Stimulated activated CD8-positive, alpha-beta memory T cell treated with anti-CD3 and anti-CD28 coated beads, Interleukin-12 subunit alpha, Interleukin-12 subunit beta, amount 100 ng/mL, for 1 hour (primary cell): ENCODE data around the gene GRIN2A.

Experiments used
- DNase-seq: peaks from one replicate; pipeline ENCODE4 v3.0.0-alpha.2; 2020; ENCODE audit warnings: low read depth

The GRIN2A gene

DNA sequence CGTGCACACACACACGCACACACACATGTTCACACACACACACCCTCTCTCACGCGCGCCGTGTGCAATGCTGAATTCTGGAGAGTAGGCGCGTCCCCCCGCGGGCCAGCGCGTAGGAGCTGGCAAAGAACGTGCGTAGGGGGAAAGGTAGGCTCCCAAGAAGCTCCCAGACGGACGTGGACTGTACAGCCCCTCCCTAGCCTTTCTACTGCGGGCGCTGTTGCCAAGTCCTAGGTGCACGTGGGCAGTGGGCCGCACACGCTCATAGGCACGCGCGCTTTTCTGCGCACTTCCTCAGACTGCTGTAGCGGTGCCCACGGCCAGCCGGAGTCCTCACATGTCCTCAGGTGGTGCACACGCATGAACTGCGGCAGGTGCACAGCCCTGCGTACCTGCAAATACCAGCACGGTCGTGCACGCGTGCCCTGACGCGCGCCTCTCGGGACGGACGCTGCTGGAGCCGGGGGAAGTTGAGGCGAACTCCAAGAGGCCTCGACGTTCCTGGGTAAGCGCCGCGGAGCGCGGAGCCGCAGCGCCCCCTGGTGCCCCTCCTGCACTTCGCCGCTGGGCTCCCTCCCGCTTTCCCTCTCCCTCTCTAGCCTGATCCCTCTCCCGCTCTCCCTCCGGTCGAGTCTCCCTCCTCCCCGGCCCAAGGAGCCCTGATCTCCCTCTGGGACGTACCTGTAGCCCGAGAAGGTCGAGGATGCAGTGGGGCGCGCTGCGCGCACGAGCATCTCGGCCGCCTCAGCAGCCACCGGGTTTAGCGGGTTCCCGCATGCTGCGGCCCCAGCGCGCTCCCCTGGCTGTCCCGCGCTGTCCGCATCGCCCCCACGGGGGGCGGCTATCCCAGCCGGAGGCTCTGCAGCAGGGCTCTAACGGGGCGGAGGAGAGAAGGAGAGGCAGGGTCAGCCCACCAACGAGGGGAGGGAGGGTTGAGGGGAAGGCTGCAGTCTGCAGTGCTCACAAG, 749 bp downstream of the GRIN2A start:
- DNase-seq, result no peak

DNA sequence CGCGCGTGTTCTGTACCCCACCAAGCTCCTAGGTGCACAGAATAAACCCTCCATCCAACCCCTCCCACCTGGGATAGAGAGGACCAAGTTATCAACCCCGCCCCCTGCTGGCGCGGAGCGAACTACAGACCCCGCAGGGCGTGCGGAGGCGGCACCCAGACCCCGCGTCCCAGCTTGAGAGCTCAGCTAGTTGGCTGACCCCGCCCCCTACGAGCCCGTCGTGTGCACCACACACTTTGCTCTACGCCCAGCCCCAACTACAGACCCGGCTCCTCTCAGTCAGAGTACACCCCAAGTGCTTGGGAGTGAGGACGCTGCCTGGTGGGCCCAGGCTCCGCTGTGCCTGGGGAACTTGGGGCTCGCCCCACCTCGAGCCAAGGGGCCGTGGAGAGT, 1.5 kb downstream of the GRIN2A start:
- no peak for DNase-seq

DNA sequence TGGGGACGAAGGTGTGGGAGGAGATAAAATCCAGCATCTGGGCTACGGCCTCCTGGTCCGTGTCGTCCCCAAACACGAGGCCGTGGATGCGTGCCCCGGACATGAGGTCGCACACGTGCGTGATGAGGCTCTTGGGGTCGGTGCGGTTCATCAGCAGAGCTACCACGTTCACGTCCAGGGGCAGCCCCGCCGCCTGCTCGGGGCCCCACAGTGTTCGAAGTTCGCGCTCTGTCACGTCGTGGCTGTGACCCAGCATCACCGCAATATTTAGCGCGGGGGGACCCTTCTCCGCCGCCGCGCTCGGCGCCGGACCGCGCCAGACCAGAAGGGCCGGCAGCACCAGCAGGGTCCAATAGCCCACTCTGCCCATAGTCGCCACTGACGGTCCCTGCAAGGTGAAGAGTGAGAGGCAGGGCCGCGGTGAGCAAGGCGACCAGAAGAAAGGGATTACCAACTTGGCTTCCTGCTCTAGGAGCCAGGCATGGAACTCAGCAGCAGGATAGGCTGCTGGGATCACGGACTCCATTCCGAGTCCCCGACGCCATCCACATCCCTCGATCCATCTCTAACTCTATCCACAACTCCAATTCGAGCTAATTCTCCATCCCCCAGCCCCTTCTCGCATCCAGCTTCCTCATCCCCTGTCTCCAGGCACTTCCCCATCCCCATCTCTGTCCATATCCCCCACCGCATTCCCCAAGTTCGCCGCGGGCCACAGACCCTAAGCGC, 2.0 kb downstream of the GRIN2A start:
- no peak for DNase-seq

DNA sequence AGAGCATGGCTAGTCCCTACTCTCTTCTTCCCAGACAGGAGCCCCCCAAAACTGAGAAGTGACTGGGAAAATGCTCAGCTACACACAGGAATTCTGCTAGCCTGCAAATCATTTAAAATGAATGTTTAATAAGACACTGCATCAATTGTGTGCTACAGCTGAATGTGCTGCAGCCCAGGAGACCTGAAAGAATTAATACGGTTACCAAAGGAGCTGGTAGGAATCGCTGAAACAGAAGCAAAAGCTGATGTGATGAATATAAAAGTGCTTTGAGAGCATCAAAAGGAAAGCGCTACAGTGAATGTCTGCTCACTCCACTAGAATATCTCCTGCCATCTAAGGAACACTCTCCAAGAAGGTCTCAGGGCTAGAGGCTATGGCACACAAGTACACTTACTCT, 3.7 kb downstream of the GRIN2A start:
- no peak for DNase-seq

DNA sequence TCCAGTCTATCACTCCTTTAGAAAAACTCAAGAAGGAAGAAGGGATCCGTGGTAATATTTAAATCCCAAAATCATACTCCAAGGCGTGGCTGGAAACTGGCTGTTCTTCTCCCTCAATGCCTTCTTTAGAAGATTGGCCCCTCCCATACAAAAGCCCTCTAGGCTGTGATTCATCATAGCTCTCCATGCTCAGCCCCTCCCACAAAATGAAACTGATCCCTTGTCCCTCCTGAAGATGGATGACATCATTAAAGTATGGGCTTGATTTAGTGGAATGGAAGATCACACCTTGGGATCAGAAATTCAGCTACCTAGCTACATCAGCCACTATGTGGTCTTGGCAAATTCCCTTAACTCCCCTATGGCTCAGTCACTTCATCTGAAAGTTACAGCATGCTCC, 4.1 kb downstream of the GRIN2A start:
- no peak for DNase-seq

DNA sequence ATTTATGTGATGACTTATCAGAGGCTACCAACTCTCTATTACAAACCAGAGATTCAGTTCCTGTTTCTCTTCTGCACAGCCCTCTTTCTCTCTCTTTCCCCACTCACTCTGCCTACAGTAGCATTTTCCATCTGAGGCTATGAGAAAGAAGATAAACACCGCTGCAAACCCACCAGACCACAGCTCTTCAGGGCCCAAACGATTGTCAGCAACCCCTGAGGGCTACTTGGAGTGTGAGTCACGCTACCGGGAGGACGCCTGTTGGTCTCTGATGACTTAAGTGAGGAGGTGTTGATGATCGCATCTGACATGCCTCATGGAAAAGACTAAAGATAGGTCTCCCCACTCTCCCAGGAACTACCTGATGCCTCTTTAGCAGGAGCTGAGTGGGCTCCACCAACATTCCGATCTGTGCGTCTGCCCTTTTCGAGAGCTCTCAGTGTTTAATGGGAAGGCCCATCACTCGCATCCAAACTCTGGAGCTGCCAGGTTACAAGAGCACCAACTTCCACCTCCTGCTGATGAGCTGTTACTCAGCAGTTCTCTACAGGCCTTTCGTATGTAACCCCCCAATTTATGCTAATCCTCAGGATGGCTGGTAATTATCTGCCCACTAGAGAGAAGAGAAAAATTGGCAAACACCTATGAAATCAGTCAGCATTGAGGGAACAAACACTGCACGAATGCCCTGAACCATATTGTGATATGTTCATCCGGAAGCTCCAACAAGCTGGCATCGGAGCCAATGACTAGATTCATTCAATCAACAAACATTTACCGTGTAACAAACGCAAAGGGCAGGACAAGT, 9.2 kb downstream of the GRIN2A start:
- DNase-seq, result no peak

DNA sequence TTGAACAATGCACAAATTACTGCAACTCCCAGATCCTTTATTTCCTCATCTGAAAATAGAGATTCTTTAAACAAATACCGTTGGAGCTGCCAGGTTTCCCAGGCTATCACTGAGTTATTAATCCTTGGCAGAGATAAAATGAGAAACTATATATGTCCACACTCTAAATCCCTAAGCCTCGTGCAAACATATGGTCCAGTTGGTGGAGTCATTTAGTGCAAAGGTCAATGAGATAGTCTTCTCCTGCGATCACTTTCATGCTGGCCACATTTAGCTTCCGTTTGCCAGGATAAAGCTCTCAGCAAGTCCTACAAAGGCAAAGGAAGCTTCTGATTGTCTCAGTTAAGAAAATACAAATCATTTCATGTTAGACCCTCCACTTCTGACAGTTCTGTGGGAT, 11.0 kb downstream of the GRIN2A start:
- DNase-seq, result no peak

DNA sequence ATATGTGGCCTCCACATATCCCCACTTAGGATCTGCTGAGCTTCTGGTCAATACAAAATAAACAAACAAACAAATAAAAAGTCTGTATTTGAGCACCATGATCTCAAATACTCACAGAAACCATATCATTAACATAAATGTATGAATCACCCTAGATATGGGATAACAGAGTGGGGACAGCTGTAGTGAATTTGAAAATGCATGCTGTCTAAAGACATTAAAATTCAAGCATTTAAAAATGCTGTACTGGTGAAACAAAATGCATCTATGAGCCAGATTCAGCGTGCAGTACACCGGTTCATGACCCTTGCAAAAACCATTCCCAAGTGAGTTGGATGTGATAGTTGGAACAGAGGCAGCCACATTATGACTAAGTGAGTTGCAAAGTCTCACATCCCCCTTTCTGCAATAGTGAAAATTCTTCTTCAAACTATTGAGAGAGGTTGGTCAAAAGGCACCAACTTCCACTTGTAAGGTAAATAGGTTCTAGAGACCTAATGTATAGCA, 12.3 kb downstream of the GRIN2A start:
- DNase-seq, result no peak

DNA sequence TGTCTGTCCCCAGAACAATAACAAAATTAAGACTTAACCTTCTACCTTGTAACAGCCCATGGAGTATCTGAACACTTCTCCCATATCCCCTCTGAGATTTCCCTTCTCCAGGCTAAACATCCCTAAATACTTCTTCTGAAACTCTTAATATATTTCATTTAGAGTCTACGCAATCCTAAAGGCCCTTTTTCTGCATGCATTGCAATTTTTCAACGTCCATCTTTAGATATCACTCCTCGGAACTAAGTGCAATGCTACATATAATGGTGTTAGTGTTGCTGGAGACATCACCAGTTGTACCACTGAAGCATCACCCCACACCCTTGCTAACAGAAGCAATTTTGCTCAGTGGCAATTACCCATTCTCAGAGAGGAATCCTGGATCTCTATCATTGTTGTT, 13.2 kb downstream of the GRIN2A start:
- DNase-seq, result no peak

DNA sequence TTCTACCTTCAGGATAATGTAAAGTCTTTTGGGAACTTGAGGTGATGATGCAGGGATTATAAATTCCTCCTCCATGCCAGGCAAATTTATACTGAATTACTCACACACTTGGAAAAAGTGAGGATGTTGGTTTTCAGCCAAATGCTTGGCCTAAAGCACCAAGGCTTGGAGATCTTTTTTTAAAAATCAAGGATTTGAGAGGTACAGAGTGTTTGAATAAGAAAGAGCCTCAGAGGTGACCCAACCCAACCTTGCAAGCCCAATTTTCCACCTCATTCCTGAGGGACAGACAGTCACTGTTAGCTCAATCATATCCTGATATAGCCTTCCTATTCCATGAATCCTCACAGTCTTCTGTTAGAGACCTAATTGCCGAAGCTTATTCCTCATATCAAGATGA, 14.0 kb downstream of the GRIN2A start:
- DNase-seq, result no peak

DNA sequence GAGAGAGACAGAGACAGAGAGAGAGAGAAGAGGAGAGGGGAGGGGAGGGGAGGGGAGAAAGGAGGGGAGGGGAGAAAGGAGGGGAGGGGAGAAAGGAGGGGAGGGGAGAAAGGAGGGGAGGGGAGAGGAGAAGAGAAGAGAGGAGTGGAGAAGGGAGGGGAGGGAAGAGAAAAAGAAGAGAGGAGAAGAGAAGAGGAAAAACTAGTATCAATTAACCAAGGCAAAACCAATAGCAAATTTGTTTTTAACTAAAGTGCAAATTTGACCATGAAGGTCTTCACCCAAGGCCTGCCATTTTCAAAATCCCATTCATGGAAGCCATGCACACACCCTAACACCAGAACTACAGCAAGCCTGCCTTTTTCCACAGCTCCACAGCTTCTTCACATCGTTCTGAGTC, 16.6 kb downstream of the GRIN2A start:
- DNase-seq, result no peak

DNA sequence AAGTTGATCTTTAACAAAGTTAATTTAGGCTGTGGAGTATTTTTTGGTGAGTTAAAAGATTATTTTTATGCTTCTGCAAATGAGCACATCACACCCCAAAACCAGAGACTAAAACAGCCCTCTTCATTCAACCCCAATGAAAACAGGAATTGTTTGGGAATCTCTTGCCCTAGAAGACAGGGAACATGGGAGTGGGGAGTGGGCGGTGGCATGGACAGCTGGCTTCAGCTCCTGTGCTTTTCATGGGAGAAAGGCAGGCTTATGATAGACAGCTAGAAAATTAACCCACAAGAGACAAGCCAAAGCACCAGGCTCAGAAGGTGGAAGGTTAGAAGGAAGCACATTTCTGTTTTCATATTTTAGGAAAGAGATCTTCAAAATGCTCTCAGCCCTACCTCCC, 19.2 kb downstream of the GRIN2A start:
- no peak for DNase-seq

DNA sequence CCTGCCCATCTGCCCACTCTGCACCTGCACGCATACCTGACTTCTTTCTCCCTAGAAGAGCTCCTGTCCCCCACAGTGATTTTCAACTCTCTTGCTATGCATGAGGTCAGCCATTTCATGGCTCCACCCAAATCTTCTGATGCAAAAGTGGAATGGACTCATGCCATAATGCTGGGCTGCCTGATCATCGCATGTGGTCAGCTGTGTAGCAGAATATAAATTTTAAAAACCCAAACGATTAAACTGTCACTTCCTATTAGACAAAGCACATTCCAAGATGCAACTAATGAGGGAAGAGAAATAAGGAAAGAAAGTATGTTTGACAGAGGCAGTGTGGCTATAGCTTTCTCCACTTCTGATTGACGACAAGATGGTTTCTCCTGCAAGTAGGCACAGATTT, 26.1 kb downstream of the GRIN2A start:
- no peak for DNase-seq

DNA sequence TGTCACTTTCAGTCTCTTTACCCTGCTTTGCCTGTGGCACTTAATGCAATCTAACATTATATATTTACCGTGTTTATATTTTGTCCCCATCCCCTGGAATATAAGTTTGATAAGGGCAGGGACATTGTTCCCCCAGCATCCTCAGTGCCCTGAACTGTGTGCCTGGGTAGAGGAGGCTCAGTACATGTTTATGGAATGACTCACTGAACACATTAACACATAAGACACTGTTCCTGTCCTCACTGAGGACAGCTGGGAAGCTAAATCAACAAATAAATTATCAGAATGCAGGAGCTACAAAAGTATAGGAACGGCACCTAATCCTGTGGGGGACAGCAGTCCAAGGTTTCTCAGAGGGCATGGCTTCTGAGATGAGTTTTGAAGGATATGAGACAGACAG, 27.8 kb downstream of the GRIN2A start:
- no peak for DNase-seq

DNA sequence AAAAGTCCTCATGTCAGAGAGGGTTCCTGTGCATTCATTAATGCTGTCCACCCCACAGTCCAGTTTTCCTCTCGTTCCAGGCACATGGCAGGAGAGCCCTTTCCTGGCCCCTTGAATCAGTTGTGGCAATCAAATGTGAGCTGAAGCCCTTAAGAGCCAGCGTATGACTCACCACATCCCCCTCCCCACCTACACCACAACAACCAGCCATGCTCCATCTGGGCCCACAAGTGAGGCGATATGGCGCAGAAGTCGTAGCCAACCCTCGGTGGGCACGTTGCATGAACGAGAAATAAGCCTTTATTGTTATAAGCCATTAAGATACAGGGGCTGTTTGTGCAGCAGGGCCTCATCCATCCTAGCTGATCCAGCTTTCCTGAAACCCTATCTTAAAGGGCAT, 28.2 kb downstream of the GRIN2A start:
- DNase-seq, result no peak

DNA sequence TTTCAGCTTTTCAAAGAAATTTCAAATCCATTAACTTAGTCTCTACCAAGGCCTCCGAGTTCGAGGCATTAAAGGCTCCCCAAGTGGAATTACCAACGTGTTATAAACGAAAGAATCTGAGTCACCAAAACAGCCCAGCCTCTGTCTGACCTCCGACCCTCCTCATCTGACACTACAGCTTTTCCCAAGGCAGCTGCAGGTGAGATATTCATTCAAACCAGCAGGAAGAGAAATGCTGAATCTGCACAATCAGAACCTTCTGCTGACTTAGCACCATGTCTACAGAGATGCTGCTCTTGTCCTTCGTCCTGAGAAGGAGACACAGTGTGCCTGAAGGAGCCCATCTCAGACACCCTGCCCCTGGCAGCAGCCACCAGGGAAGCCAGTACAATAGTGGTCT, 30.5 kb downstream of the GRIN2A start:
- no peak for DNase-seq

DNA sequence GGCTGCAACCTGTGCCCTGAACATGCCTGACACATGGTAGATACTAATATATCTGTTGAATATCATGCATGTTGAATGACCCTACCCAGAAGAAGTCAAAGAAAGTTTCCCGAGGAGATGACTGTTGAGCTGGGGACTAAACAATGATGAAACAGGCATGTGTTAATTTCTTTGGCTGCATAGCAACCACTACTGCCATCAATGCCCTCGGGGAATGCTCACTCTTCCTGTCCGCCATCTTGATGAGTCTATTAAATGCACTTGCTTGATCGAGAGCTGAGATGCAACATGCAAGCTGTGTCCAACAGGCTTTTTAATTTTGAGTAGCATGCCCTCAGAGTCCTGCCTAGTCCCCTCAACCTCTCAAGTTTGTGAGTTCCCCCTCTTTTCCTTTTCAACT, 31.3 kb downstream of the GRIN2A start:
- no peak for DNase-seq

DNA sequence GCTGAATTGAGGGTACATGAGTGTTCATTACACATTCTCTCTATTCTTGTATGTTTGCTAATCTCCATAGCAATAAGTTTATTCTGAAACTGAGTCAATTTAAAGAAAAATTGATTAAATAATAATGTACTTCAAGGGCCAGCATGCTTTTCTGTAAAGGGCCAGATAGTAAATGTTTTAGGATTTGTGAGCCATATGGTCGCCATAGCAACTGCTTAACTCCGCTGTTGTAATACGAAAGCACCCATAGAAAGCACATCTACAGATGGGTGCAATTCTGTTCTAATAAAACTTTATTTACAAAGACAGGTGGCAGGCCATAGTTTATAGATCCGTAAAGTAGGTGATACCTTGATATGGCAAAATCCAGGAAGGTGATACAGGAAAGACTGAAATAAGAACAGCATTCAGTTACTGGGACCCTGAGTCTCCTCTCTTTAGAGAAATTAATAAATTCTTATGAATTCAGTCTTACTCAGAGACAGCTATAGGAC, 36.6 kb downstream of the GRIN2A start:
- no peak for DNase-seq

DNA sequence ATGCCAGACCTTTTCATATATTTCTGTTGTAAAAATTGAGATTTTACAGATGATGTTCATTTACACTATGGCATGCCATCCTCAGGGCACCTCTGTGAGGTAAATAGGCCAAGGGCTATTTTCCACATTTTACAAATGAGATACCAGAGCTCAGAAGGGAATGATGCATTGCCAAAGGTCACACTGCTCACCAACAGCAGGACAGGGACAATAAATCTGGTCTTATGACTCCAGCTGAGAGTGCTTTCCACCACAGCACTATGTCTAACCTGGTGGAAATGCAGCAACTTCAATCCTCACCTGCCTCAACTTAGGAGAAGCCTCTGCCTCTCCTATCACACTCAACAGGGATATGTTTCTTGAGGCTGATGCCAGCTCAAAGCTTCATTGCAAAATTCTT, 40.6 kb downstream of the GRIN2A start:
- no peak for DNase-seq

DNA sequence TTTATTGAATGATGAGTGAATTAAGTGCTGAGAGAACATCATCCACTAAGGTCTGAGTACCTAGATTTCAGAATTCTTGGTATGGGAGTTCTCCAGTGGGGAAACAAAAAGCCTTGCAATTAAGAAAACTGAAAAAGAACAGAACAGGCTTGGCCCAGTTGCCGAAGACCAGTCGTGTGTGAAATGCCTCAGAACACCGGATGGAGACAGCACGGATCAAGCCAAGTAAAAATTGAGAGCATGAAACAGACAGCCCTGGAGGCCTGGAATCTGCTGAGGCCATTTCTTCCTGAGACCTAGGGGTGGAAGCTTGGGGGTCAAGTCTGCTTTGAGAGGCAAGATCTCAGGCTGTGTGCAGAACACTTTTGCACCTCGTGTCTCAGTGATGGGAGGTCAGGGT, 43.3 kb downstream of the GRIN2A start:
- no peak for DNase-seq

DNA sequence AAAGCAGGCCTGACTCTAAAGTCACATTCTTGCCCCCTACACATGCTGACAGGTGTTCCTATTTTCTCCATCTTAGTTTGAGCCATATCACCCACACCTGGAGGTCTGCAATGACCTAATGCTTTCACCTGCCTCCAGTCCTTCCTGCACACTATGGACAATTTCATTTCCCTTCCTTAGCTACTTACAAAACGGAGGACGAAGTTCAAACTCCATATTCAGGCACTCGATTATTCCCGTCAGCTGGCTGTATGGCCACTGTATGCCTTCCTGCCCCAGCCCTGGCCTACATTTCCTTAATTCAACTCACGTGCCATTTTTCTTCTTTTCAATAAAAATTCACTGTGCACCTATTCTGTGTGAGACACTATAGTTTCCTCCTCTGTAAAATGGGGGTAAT, 44.9 kb downstream of the GRIN2A start:
- DNase-seq, result no peak

DNA sequence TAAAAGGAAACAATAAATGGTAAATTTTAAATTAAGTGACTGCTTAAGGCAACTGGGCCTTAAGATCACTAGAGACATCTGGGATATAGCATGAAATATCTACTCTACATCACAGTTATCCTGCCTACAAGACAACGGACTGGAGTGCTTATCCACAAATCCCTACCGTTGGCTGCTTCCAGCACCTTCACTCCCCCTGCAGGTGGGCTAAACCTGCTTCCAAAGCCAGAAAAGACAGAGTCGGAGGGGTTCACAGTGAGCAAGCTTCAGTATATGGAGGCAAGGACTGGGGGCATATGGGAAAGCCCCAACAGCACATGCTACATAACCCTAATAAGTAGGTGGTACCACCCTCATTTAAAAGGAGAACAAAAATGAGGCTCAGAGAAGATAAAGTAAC, 45.3 kb downstream of the GRIN2A start:
- DNase-seq, result no peak
